HG03097 (cell line): ENCODE measurements around the gene SAA2.

Experiments used
- ATAC-seq: cut with Tn5 transposase; IDR thresholded peaks from one replicate; pipeline ENCODE4 v1.9.1; 2021; ENCODE audit not compliant: unreplicated experiment, low FRiP score

The SAA2 gene

GRCh38 chr11:18253778-18254338 lies 5.4 kb upstream of the SAA2 start:
- ATAC-seq: no peak

DNA sequence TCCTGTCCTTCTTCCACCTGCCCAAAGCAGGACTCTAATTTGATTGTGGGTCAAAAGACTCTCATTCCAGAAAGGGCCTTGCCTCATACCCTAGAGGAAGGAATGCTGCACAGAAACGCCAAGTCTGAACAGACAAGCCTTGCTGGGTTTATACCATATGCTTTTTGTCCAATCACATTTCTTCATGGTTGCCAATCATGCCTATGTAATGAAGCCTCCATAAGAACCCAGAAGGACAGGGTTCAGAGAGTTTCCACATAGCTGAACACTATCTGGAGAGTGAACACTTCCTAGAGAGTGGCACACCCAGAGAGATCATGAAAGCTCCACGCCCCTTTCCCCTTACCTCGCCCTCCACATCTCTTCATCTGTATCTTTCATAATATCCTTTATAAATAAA lies 4.8 kb upstream of the SAA2 start:
- no peak for ATAC-seq

DNA sequence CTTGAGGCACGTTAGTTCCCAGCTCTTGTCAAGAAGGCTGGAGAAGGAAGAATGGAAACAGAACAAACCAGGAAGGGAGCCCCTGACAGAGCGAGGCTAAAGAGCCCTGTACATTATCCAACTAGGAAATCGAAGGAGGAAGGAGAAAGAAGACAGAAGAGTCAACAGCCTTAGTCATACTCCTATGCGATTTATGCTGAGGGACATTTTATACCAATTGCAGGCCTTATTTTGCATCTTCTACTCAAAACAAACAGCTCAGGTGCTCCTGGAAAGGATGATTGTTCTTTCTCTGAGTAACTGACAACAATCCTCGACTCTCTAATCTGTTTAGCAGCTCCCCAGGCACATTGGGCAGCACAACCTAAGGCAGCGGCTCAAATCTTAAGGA lies 1.3 kb downstream of the SAA2 start:
- peak; percentile 3 for ATAC-seq

- ATAC-seq: peak; percentile 86
These were observed 1.9 kb downstream of the SAA2 start for GRCh38 chr11:18246379-18247190.

DNA sequence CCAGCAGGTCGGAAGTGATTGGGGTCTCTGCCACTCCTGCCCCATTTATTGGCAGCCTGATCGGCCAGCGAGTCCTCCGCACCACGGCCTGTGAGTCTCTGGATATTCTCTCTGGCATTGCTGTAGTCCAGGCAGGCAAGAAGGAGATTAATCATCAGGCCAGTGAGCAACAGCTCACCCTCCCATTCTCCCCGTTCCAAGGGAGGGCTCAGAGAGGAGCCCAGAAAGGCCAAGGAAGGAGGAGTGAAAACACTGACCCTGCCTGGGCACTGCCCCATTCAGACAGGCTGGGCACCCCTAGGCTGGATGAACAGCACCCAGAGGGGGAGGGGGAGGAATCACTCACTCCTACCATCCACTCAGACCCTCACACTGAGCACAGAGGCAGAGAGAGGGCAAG lies 3.1 kb downstream of the SAA2 start:
- ATAC-seq: no peak

DNA sequence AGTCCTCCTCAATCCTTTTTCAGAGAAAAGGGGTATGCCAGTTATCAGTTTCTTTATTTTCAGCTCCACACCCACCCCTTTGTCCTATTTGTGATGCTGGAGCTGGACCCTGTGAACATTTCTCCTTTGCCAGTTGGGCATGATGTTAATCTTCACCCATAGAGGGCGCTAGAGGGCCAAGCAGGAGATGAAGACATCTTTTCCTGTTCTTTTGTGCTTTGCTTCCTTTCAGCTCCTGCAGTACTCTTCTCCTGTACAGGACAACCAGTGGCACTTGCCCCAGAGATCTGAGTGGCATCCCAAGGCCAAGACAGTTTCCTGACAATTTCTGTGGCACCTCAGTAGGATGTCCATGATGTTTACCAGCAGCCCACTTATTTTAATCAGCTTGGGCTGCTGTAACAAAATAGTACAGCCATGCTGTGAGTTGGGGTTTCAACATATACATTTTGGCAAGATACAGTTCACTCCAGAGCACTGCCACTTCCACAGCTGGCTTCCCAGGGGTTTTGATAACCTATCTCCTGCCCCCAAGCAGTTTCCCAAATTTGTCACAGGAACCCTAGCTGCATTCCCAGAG lies 4.6 kb downstream of the SAA2 start:
- no peak for ATAC-seq

DNA sequence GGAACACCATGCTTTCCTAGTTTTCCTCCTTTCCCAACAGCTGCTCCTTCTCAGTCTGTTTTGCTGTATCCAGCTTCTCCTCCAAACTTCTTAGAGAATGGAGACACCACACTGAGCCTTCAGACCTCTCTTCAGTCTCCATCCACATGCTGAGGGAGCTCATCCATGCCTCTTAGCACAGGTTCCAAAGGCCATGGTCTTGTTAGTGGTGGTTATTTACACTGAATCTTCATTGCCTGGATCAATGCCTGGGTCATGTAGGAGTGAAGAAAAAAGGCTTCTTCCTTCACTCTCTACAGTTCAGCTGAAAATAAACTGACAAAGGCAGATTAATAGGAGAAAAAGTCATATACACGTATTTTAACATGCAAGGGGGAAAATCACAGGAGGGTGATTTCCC lies 8.8 kb downstream of the SAA2 start:
- no peak for ATAC-seq

DNA sequence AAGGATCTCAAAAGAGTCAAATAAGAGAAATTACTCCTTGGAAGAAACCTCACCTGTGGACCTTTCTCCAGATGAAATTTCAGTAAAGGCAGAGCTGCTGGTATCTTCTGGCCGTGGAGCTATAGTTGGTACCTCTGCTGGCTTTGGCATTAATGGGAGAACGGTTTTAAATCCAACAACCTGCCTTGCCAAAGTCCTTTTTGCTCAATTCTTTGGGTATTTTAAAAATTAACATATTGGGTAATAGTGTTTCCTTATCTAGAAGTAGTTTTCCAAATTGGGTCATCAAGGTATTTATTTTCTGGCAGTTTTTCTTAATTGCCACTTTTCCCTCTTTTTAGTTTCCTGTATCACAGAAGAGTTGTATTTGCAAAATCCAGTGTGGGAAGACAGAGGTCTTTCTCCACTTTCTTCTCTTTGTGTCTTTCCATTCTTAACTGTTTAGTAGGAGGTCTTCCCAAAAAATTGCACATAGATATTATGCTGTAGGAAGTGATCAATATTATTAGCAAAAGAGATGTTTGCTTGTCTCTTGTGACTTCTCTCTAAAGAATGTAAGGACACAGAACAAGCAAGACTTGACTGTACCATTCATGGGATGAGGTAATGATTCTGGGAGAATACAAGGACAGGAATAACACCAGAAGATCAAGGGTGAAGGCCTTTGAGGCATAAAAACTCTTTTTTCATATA lies 11.7 kb downstream of the SAA2 start, which contains the start of gene SAA4:
Gene SAA4 (minus strand): TSS at position 139 of the 693 bp plus-strand sequence. CDS start 876 bp downstream, outside the sequence.
- ATAC-seq: no peak

DNA sequence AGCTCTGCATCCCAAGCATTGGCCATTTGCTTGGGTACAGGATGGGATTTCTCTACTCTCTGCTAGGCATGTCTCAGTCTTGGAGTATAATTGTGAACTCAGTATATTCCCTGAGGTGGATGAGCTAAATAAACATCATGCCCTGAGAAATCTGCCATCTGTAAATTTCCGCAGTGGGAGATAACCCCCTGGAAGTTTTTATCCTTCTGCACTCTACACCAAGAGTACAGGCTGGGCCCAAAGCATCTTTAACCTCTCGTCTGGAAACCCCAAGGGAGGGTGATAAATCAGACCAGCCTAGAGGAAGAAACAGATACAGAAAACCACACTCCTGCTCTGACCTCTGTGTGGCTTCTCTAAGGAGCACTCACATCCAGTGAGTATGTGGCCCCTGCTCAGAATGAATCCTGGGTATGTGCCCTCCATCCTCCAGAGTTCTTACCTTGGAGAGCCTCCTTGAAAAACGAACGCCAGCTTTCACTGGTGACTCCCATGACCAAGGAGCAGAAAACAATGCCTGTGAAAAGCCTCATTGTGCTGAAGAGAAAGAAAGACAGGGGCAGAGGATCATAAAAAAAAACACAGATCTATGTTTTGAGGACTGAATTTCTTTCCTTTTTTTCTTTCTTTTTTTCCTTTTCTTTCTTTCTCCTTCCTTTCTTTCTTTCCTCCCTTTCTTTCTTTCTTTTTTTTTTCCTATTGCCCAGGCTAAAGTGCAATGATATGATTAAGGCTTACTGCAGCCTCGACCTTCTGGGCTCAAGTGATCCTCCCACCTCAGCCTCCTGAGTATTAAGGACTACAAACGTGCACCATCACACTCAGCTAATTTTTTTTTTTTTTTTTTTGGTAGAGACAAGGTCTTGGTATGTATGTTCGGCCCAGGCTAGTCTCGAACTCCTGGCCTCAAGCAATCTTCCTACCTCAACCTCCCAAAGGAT lies 12.8 kb downstream of the SAA2 start:
- no peak for ATAC-seq

GRCh38 chr11:18233912-18234311 lies 14.6 kb downstream of the SAA2 start:
- ATAC-seq: no peak

DNA sequence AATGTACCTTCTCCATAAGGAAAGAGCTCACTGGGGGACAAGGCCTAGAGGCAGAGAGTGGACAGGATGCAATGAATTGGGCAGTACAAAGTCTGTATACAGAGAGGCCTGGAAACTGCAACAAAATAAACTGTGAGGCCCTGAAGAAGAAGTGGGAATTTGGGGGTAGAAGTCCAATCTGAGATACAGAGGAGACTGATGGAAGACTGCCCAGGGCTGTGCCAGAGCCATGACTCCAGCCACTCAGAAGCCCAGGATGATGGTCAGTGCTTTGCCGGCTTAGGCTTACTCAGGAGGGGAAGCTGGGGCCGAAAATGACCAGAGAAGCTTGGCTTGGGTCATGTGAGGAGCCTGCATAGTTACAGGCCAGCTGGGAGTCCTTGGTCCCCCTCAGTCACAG lies 17.6 kb downstream of the SAA2 start:
- no peak for ATAC-seq

DNA sequence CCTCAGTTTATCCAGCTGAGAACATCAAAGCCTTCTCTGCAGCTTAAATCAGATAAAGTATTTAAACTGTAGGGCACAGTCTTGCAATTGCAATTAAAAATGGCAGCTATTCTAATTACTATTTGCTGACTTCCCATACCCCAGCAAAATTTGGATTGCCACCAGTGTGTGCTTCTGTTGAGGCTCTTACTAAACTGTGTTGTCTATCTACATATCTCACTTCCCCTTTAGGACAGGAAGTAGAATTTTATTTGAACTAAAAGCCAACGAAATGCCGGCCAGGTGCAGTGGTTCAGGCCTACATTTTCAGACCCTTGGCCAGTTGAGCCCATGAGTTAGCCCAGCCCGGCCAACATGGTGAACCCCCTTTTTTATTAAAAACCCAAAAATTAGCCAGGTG lies 19.0 kb downstream of the SAA2 start:
- peak; percentile 77 for ATAC-seq

DNA sequence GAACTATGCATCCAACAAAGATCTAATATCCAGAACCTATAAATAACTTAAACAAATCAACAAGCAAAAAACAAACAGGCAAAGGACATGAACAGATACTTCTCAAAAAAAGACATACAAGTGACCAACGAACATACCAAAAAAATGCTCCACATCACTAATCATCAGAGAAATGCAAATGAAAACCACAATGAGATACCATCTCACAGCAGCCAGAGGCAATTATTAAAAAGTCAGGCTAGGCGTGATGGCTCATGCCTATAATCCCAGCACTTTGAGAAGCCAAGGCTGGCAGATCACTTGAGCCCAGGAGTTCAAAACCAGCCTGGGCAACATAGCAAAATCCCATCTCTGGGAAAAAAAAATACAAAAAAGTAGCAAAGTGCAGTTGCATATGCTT lies 22.6 kb downstream of the SAA2 start:
- ATAC-seq: no peak

GRCh38 chr11:18223591-18224387 lies 24.7 kb downstream of the SAA2 start:
- ATAC-seq: no peak

DNA sequence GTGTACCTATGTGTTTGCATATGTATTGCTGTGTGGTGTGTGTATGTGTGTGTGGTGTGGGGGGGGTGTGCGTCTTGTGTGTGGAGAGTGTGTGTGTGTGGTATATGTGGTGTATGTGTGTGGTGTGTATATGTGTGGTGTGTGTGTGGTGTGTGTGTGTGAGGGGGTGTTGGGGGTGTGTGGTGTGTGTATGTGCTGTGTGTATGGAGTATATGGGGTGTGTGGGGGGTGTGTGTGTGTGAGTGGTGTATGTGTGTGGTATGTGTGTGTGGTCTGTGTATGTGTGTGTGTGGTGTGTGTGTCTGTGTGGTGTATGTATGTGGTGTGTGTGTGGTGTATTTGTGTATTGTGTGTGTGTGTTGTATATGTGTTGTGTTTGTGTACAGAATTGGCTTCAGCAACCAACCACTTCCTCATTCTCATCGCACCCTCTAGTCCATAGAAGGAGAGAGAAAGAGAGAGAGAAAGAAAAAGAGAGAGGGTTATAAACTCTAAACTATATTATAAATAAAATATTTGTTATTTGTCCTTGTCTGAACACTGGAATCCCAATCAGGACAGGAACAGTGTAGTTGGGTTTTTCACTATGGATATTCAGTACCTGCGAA lies 25.6 kb downstream of the SAA2 start:
- no peak for ATAC-seq

GRCh38 chr11:18221274-18221876 lies 27.1 kb downstream of the SAA2 start:
- no peak for ATAC-seq

GRCh38 chr11:18209058-18209457 lies 39.4 kb downstream of the SAA2 start:
- ATAC-seq: no peak

DNA sequence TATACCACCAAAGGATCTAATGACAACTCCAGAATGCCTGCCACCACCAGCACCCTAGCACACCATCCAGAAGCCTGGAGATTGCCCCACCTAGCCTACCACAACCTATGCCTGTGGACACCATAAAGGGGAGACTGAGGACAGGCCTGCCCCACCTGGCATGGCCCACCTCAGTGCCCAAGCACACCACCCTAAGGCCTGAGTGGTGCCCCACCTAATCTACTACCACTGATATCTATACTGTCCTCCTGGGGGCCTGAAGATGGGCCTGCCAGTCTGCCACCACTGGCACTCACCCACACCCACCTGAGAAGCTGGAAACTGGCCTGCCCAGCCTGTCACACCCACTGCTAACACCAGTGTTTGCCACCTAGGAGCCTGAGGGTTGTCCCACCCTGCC lies 43.7 kb downstream of the SAA2 start:
- no peak for ATAC-seq

GRCh38 chr11:18204220-18204619 lies 44.2 kb downstream of the SAA2 start:
- ATAC-seq: no peak
